GM19328 (cell line): Measurements from ENCODE around the gene RNF128.

Experiments
- ATAC-seq: cut with Tn5 transposase; IDR thresholded peaks from one replicate; pipeline ENCODE4 v1.9.1; 2021; ENCODE audit warnings: mild to moderate bottlenecking, moderate library complexity; ENCODE audit not compliant: unreplicated experiment

RNF128 gene, protein sequence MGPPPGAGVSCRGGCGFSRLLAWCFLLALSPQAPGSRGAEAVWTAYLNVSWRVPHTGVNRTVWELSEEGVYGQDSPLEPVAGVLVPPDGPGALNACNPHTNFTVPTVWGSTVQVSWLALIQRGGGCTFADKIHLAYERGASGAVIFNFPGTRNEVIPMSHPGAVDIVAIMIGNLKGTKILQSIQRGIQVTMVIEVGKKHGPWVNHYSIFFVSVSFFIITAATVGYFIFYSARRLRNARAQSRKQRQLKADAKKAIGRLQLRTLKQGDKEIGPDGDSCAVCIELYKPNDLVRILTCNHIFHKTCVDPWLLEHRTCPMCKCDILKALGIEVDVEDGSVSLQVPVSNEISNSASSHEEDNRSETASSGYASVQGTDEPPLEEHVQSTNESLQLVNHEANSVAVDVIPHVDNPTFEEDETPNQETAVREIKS

DNA sequence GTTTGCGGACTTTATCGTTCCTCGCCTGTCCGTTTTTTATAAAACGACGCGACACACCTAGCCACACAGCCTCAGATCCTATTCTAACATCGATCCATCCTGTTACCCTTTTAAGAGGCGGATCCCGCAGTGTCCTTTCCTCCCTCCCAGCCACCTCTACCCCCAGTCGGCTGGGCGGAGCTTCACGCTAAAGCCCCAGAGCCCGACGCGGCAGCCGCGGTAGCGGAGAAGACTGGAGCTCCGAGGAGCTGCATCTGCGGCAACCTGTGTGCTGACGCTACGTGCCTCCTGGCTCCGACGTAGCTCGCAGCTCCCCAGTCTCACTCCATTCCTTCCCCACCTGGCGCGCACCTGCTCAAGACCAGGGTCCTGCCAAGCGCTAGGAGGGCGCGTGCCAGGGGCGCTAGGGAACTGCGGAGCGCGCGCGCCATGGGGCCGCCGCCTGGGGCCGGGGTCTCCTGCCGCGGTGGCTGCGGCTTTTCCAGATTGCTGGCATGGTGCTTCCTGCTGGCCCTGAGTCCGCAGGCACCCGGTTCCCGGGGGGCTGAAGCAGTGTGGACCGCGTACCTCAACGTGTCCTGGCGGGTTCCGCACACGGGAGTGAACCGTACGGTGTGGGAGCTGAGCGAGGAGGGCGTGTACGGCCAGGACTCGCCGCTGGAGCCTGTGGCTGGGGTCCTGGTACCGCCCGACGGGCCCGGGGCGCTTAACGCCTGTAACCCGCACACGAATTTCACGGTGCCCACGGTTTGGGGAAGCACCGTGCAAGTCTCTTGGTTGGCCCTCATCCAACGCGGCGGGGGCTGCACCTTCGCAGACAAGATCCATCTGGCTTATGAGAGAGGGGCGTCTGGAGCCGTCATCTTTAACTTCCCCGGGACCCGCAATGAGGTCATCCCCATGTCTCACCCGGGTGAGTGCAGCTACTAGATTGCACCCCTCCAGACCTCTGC is at the start of gene RNF128:
RNF128 (plus strand) TSS at position 217 of the 953 bp plus-strand sequence; CDS start at position 430, 213 bp downstream.
- ATAC-seq, result no peak

DNA sequence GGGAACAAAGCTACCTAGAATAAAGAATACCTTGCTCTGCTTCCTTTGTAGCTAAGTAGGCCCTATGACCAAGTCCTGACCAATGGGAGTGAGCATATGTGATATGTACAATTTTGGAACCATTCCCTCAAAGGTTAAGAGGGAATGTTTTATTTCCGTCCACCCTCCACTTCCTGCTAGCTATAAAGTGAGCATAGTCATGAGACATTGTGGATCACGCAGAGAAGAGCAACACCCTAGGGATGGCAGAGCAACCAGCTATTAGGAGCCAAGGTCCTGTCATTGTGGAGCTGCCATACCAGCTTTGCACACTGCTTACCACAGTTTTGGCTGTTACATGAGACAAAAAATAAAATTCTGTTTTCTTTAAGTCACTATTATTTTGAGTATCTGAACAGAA is 45.8 kb upstream of the RNF128 start:
- ATAC-seq, result no peak

DNA sequence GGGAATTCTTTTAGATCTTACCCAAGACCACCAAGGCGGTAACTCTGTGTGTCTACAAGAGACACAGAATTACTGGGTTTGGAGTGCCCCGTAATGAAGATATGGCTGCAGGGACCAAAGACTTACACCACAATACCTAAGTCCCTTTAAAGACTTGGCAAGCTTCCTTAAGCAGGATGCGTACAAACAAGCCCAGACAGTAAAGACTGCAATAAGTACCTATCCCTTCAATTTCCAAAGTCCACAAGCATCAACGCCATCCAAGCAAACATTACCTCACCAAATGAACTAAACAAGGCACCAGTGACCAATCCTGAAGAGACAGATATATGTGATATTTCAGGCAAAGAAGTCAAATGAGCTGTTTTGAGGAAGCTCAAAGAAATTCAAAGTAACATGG is 42.3 kb upstream of the RNF128 start:
- no peak for ATAC-seq

DNA sequence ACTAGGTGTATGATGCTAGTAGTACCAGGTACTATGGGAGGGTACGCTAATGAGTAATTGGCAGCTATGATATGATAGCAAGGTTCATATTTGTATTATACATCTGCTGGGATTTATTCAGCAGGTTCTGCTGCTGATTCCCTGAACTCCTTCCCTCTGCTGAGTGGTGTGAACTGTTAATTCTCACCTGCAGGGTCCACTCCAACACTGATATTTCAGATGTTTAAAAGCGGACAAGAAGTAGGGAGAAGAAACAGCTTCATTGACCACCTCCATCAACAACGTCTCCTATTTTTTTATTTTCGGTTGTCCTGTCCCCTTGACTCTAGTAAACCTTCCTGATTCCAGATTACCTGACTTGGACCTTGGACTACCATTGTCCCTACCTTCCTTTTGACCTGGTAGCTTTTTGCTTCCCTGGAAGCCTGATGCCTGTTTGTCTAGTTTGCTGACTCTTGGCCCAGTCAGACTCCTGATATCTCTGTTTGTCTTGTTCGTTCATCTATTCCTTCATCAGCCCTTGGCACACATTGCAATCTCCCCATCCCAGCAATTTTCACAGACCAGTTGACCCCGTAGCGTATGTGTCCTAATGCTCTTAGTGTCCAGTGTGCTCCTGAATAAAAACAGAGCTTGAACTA is 34.0 kb upstream of the RNF128 start:
- no peak for ATAC-seq

DNA sequence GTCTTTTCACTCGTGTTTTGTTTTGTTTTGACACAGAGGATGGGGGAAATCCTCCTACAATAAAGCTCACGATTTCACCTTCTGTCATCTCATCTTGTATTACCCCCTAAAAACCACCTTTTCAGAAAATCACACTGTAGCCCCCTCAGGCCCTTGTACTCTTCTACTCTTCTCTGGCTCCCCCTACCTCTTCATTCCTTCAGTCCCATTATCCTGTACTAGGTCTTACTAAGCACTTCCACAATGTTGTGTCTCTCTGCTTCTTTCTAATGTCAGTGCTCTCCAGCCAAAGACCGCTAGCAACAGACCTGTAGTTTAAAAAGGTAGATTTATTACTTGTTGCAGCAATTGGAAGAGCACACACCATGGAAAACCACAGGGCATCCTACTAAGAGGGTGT is 30.0 kb upstream of the RNF128 start:
- ATAC-seq, result no peak

DNA sequence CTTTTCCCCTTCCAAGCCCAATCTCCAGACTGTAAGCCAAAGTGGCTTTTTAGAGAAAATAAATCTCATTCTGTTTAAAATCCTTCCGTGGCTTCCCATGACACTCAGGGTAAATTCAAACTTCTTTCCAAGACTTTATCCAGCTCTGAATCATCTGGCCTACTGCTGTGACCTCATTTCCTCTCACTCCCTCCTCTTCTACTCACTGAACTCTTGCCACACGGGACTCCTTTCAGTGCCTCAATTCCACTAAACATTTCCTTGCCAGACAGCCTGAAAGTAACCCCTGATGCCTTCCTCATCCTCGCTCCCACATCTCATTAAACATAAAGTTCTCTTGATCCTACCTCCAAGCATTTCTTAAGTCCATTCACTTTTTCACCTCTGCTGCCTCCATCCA is 27.8 kb upstream of the RNF128 start:
- no peak for ATAC-seq

DNA sequence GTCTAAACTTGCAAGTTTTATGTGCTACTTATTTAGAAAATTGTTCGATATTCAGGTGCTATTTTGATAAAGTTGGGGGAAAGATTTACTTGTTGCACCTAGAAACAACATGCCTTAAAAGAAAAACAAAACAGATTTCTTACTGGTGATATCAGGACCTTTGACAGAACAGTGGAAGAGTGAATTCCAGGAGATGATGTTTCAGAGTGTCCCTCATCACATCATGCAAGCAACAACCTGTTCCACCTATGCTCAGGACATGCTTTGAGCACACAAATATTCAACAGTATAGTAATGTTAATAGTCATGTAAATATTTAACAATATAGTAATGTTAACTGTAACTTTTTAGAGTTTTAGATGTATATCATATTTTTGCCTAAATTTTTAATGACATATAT is 23.9 kb upstream of the RNF128 start:
- ATAC-seq, result no peak

DNA sequence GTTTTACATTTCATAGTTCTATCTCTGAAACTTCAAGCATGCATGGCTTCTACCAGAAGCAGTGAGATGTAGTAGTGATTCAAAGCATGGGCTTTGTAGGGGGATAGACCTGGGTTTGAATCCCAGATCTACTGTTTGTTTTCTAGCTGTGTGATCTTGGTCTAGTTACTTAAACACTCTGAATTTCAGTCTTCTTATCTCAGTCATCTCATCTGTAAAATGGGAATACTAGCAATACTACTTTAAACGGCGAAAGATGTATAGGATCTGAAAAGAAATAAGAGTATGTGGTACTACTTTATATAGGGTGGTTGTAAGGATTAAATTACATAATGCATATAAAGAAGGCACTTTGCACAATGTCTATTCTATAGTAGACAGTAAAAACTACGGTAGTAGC is 20.0 kb upstream of the RNF128 start:
- no peak for ATAC-seq

DNA sequence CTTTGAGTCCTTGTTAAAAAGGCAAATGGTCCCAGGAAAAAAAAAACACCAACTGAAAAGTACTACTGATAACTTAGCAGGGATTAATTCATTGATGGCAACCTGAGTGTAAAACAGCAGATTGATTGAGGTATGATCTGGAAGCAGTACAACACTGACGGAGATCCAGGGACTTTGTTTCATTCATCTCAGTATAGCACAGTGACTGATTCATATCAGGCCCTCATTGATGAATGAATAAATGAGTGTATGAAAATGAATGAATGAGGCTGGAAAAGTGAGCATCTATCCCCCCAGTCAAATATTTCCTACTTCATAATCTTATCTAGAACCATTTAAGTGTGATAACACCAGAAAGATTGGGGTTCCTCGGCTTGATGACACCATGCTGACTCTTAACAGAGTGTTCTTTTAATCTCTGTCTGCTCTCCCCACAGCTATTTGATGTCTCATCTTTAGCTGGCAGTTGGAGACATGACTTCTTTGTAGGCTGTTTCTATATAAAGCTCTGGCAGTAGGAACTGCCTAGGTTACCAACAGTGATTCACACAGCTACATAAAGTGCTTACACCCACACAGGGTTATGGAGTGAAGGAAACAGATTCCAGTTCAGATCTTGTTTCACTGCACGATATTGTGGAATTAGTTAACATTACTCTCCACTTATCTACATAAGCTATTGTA is 18.6 kb upstream of the RNF128 start:
- no peak for ATAC-seq

DNA sequence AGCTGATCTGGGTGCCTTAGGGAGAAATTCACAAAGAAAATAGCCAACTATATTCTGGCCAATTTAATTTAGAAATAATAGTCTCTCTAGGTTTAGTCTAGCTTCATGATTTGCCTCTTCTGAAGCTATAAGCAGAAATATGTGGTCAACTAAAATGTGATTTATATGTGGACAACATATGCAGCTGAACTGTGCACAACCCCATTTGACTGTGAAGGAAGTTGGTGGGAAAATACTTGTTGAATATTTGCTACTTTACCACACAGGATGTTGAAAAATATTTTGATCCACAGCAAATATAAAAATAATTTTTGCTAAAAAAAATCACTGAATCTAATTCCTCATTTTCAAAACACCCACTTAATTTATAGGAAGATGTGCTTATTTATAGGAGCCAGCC is 15.7 kb upstream of the RNF128 start:
- no peak for ATAC-seq

DNA sequence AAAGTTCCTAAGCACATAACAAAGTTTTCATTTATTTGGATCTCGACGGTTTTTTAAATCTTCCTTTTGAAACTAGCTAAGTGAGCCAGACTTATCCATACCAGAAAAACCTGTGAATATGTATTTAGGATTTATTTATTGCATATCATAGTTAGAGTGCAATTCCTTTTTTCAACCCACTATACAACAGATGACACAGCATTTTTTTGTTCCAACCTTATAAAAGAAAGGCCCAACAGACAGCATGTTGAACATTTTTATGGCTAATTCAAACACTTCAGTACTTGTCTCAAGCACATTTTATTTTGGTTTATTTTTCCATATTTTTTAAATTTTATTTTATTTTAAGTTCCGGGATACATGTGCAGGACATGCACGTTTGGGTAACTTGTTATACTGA is 15.1 kb upstream of the RNF128 start:
- ATAC-seq, result no peak

DNA sequence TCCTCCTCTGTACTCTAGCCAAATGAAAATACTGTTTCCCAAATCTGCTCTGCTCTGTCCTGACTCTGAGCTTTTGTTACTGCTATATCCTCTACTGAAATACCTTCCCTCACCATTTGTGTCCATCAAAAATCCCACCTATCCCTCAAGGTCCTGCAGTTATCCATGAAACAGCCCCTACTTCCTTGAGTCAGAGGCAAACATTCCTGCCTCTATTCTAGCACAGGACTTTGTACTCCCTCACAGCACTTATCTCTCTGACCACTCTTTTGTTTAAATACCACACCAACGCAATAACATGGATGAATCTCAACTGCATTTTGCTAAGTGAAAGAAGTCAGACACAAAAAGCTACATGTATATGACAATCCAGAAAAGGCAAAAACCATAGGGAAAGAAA is 10.5 kb upstream of the RNF128 start:
- ATAC-seq, result no peak

DNA sequence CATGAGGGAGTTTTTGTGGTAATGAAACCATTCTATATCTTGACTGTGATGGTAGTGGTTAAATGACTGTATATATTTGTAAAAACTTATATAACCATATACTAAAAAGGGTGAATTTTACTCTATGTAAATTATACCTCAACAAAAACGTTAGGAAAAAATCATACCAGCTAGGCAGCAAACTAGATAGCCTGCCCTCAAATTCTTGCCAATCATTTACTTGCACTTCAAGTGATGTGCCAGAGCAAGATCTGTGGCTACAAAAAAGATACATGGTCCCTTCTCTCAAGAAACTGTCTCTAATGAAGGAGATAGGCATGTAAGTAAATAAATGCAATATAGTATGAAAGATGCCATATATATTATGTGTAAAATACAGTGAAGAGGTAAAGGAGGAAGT is 10.0 kb upstream of the RNF128 start:
- ATAC-seq, result no peak

DNA sequence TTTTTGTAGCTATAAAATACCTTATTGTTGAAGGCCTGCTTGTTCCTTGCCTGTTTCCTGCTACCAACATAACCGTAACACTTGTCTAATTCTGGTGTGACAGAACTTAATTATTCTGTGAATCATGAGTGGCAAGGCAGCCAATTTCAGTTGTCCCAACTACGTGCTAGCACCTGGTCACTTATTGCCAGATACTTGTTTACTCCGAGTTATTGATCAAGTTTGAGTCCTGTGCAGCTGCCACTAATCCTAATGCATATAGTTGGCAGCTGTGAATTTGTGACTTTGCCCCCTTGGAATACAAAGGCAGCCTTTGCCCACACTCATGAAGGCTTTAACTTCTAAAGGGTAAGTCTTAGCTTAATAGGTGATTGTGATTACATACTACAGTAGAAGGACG is 7.8 kb upstream of the RNF128 start:
- ATAC-seq, result no peak

DNA sequence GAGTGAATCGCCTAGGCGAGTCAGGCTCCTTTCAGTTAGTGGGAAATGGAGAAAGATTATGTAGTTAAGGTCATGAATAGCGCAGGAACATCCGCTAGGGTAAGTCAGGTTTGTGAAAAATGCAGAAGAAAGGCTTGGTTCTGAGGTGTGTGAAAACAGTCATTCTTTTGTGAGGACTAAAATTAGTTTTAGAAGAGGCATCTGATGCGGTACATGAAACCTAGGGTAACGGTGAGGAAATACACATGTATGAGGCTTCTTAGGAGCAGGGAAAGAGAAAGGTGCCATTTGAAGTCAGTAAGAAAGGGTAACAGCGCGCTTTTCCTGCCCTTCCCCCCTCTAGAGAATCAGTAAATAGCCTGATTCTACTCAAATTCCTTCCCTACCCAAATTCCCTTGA is 570 bp upstream of the RNF128 start:
- no peak for ATAC-seq

DNA sequence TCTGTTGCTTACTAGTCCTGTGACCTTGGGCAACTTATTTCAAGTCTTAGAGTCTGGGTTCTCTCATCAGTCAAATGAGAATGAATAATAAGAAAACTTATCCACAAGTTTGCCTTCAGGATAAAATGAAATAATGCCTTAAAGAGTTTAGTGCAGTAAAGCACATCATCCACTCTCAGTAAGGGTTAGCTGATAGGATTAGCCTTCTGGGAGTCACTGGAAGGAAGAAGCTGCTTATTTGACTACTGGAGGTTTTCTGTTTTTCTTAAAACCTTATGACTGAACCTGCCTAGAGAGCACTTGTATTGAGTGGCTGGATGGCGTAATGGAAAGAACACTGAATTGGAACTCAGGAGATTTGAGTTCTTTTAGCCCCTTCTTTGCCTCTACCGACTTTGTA is 1.8 kb downstream of the RNF128 start:
- ATAC-seq, result no peak

DNA sequence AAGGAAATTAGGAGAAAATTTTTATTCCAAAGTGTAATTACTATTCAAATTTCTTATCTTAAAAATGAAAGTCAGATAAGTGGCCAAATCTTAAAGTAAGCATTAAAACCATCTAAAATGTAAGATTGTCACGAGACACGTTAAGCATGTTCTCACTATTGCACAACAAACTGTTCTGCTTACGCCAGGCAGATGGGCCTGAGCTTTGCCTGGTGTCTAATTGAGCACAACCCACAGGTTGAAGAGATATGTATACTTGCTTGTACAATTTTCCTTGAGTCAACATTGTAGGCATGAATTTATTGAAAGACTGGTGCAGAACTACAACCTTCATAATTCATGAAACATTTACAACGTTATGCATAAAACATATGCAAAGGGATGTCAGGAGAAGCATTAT is 3.9 kb downstream of the RNF128 start:
- ATAC-seq, result no peak

DNA sequence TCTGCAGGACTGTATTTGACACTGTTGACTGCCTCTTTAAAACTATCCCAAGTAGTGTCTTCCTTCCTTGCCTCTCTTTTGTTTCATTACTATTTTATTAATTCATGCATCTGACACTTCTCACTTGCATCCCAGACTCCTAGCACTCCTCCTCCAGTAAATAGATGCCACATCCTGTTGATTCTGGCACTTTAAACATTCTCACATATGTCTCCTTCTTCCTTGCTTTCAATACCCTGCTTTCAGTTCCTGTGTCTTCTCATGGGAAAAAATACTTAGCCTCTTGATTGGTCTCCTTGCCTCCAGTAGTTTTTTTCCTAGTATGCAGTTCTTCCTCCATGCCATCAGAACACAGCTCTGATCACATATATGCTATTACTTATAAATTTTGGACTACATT is 5.1 kb downstream of the RNF128 start:
- no peak for ATAC-seq

DNA sequence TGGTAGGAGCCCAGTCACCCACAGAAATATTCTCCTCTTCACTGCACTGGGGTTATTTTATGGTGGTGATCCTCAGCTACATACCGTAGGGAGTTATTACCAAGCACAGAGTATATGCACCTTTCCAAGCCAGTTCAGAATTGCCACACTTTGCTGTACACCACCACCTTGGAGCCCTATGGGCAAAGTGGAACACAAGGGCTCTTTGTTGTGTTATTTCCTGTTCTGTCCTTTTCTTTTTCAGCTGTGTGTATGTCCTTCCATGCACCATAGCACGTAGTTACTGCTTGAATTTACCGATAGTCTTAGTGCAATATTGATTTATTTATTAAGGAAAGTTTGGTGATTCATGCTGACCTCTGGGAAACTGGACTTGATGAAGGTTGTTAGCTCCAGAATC is 8.3 kb downstream of the RNF128 start:
- ATAC-seq, result no peak

DNA sequence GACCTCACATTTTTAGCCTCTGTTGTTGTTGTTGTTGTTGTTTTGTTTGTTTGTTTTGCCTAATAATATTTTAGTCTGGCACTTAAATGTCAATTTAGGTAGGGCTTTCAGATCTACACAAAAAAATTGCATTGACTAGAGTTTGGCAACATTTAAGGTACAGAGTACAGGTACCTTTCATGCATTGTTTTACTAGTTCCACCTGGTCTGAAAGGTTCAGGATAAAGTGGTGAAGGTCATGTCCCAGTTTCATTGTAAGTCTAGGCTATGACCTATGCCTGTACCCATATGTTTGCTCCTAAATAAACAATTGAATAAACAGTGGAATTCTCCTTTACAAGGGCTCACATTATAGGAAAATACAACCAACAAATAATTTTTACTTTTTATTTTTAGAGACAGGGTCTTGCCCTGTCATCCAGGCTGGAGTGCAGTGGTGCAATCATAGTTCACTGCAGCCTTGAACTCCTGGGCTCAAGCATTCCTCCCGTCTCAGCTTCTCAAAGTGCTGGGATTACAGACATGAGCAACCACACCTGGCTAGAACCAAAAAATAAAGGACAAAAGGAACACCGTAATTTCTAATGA is 13.8 kb downstream of the RNF128 start:
- no peak for ATAC-seq

DNA sequence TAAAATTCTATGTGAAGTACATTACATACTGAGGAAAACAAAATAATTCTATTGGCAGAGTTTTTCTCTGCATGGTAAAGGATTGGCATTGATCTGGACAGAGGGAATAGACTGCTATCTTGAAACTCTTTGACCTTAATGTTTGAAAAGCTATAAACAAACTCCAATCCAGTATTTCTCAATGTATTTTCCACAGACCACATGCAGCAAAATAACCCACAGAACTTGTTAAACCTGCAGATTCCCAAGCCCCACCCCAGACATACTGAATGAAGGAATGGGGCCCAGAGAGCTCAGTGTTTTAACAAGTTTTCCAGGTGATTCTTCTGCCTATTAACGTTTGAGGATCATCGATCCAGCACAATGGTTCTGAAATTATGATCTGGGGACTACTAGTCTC is 15.7 kb downstream of the RNF128 start:
- ATAC-seq, result no peak
